Measurements from ENCODE around the gene CDS2.
"Not testable (repeated sequence)": the region's sequence is repeated elsewhere in the genome, so short reads cannot be mapped to it uniquely, and the experiment has no call there.

CDS2 gene

DNA sequence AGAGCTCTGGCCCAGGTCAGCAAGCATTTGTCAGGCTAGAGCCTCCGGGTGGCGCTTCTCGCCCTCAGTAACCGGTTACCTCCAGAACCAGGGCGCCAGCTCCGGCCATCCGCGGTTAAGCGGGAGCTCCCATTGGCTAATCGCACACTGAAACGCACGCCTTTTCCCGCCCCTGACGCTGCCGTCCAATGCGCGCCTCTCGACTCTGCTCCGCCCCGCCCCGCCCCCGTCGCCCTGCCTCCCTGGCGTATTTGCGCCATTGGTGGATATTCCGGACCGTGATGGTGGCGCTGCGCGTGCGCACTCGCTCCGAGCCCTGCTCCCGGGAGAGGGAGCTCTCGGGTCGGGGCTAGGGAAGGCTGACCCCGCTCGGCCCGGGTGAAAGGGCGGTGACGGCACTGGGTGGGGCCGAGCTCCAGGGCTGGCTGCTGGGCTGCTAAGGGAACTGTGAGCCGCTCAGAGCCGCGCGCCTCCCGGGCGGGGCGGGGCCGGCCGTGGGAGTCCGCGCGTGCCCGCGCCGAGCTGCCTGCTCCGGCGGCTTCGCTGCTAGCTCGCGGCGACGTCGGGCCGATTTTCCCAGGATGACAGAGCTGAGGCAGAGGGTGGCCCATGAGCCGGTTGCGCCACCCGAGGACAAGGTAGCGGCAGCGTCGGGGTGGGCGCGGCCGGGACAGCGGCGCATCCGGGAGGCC lies at the start of gene CDS2:
Gene CDS2, plus strand, starts transcription at position 497 of the 692 bp plus-strand sequence. Its CDS starts 85 bp downstream, at position 582.
- peak; percentile 100 for DNase-seq
- H3K27me3 Mint-ChIP-seq: no peaks in the 10 kb centered on the region
- peak within 1 kb of the TSS; percentile 87 for H3K4me3 Mint-ChIP-seq
- no peaks in the 10 kb centered on the region for H3K9me3 Mint-ChIP-seq
- peaks cover 23% of the 10 kb centered on the region for H3K36me3 Mint-ChIP-seq (ENCODE audit: low read depth)
- H3K27ac Mint-ChIP-seq: peak within 1 kb of the TSS; percentile 95
- H3K4me1 Mint-ChIP-seq (ENCODE audit: low read depth): peaks cover 38% of the 10 kb centered on the region

DNA sequence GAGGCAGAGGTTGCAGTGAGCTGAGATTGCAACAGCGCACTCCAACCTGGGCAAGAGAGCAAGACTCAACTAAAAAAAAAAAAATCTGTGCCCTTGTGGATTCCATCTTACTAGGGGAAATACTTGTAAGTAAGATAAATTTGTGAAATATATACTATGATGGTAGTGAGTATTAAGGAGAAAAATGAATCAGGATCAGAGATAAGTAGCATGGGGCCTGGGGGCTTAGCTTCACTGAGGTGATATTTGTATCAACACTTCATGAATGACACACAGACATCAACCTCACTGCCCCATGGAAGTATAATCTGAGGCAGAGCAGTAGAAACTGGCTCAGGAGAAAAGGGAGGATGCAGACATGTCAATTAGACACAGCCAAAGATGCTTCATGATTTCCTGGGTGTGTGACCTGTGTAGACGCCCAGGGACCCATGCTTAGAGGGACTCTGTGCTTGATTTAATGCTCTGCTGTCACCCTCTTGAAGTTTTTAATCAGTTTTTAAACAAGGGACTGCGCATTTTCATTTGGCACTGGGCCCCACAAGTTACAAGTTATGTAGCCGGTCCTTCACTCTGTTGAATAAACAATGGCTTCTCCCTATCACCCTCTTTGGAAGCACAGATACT lies 48.9 kb upstream of the CDS2 start:
- Mint-ChIP-seq H3K36me3 (ENCODE audit: low read depth) (no peaks in the 10 kb centered on the region), H3K4me1 (ENCODE audit: low read depth) (peaks cover 46% of the 10 kb centered on the region), H3K9me3 (no peaks in the 10 kb centered on the region), H3K27ac (peak overlapping the region; percentile 93), H3K27me3 (no peaks in the 10 kb centered on the region), H3K4me3 (peak overlapping the region; percentile 58)
- DNase-seq: peak; percentile 40

- Mint-ChIP-seq H3K9me3 (no peaks in the 10 kb centered on the region), H3K27me3 (no peaks in the 10 kb centered on the region), H3K27ac (peak overlapping the region; percentile 93), H3K4me3 (peak overlapping the region; percentile 58), H3K4me1 (ENCODE audit: low read depth) (peaks cover 46% of the 10 kb centered on the region), H3K36me3 (ENCODE audit: low read depth) (no peaks in the 10 kb centered on the region)
- DNase-seq: peak; percentile 72
These were observed 48.3 kb upstream of the CDS2 start for GRCh38 chr20:5078399-5078958.

- Mint-ChIP-seq H3K27me3 (no peaks in the 10 kb centered on the region), H3K9me3 (no peaks in the 10 kb centered on the region), H3K4me1 (ENCODE audit: low read depth) (peaks cover 44% of the 10 kb centered on the region), H3K36me3 (ENCODE audit: low read depth) (peaks cover 2% of the 10 kb centered on the region), H3K4me3 (no peak overlapping the region), H3K27ac (peak overlapping the region; percentile 86)
- no peak for DNase-seq
These were observed 46.4 kb upstream of the CDS2 start for GRCh38 chr20:5080384-5080877.

- Mint-ChIP-seq H3K9me3 (no peaks in the 10 kb centered on the region), H3K4me1 (ENCODE audit: low read depth) (peaks cover 22% of the 10 kb centered on the region), H3K36me3 (ENCODE audit: low read depth) (peaks cover 9% of the 10 kb centered on the region), H3K27me3 (no peaks in the 10 kb centered on the region), H3K27ac (peak overlapping the region; percentile 55), H3K4me3 (no peak overlapping the region)
- DNase-seq: no peak
These were observed 41.4 kb upstream of the CDS2 start for GRCh38 chr20:5085380-5085779.

- no peak overlapping the region for H3K4me3 Mint-ChIP-seq
- no peak for DNase-seq
- H3K9me3 Mint-ChIP-seq: no peaks in the 10 kb centered on the region
- peaks cover 26% of the 10 kb centered on the region for H3K36me3 Mint-ChIP-seq (ENCODE audit: low read depth)
- no peaks in the 10 kb centered on the region for H3K27me3 Mint-ChIP-seq
- peaks cover 14% of the 10 kb centered on the region for H3K4me1 Mint-ChIP-seq (ENCODE audit: low read depth)
- H3K27ac Mint-ChIP-seq: no peak overlapping the region
These were observed 38.1 kb upstream of the CDS2 start for GRCh38 chr20:5088688-5089087.

DNA sequence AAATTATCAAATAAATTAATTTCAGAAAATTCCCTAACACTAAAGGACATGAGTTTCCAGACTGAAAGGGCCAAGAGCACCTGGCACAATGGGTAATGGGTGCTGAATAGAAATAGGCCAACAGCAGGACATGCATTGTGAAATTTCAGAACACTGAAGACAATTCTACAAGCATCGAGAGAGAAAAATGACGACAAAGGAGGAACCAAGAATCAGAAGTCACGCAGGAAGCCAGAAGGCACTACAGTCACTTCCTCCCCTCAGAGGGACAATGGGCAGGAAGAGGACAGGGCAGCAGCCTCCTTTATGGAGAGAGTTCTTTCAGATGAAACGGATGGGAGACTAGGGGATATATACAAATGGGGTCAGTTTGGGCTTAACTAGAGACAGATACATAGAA lies 36.6 kb upstream of the CDS2 start:
- Mint-ChIP-seq H3K27me3 (no peaks in the 10 kb centered on the region), H3K4me3 (no peak overlapping the region), H3K4me1 (ENCODE audit: low read depth) (peaks cover 14% of the 10 kb centered on the region), H3K9me3 (no peaks in the 10 kb centered on the region), H3K36me3 (ENCODE audit: low read depth) (peaks cover 32% of the 10 kb centered on the region), H3K27ac (peak overlapping the region; percentile 60)
- no peak for DNase-seq

DNA sequence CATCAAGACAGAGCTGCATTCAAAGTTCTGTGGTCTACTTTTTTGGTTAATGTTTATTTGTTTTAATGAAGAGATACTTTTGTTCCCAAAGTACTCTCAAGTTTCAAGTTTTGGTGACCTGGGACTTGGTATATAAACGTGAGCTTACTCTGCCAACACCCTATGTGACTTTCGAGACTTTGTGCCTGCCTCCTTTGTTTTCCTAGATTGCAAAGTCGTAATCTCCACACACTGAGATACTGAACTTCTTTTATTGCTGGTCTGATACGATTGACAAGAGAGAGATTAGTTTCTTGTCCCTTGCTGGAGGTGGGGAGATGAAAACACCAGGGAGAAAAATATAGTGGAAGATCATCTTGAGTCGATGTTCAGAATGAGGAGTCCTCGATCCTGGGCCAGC lies 34.9 kb upstream of the CDS2 start:
- H3K9me3 Mint-ChIP-seq: no peaks in the 10 kb centered on the region
- H3K4me1 Mint-ChIP-seq (ENCODE audit: low read depth): peaks cover 14% of the 10 kb centered on the region
- H3K27ac Mint-ChIP-seq: peak overlapping the region; percentile 31
- no peaks in the 10 kb centered on the region for H3K27me3 Mint-ChIP-seq
- H3K4me3 Mint-ChIP-seq: no peak overlapping the region
- H3K36me3 Mint-ChIP-seq (ENCODE audit: low read depth): peaks cover 42% of the 10 kb centered on the region
- DNase-seq: no peak

DNA sequence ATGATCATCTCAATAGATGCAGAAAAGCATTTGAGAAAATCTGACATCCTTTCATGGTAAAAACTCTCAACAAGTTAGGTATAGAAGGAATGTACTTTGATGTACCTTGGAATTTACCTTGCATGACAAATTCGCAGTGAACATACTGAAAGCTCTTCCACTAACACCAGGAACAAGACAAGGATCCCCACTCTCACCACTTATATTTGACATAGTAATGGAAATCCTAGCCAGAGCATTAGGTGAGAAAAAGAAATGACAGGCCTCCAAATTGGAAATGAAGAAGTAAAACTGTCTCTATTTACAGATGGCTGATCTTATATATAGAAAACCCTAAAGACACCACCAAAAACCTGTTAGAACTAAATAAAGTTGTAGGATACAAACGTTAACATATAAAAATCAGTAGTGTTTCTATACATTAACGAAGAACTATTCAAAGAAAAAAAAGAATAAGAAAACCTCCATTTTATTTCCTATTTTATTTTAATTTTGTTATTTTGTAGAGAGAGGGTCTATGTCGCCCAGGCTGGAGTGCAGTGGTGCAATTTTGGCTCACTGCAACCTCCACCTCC lies 34.0 kb upstream of the CDS2 start:
- Mint-ChIP-seq H3K27ac (peak overlapping the region; percentile 12), H3K36me3 (ENCODE audit: low read depth) (peaks cover 46% of the 10 kb centered on the region), H3K4me3 (no peak overlapping the region), H3K4me1 (ENCODE audit: low read depth) (peaks cover 14% of the 10 kb centered on the region), H3K27me3 (no peaks in the 10 kb centered on the region), H3K9me3 (no peaks in the 10 kb centered on the region)
- no peak for DNase-seq

DNA sequence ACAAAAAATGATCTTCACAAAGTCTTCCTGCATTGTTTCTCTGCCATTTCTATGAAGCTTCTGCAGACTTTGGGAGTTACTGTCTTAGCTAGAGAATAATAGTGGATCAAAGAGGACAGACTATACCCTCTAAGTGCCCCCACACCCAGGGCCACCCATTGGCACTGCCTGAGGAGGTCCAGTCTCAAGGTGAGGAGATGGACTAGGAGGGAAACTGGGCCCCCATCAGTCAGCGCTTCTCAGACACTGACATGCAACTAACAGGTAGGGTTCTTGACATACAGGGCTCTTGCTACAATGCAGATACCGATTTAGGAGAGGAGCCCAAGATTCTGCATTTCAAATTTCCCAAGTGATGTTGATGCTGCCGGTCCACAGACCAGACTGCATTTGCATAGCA lies 31.4 kb upstream of the CDS2 start:
- H3K4me3 Mint-ChIP-seq: no peak overlapping the region
- no peak for DNase-seq
- H3K36me3 Mint-ChIP-seq (ENCODE audit: low read depth): peaks cover 68% of the 10 kb centered on the region
- H3K9me3 Mint-ChIP-seq: no peaks in the 10 kb centered on the region
- H3K27ac Mint-ChIP-seq: peak overlapping the region; percentile 70
- H3K4me1 Mint-ChIP-seq (ENCODE audit: low read depth): peaks cover 4% of the 10 kb centered on the region
- no peaks in the 10 kb centered on the region for H3K27me3 Mint-ChIP-seq

DNA sequence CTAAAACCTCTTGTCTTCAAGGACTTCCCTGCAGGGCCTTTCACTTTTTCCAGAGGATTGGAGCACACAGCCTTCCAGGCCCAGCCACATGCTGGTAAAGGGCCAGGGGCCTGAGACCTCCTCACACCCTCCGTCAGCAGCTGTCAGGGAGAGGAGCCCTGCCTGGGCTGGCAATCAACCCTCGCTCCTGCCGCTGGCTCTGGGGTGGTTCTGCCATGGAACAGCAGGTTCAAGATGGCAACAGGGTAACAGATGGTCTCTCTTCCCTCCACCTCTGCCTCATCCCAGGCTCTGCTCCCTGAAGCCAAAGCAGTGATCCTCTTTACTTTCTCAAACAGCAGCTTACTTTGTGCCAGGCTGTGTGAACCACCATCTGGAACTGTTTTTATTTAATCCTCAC lies 30.9 kb upstream of the CDS2 start:
- DNase-seq: no peak
- Mint-ChIP-seq H3K27ac (peak overlapping the region; percentile 29), H3K4me3 (no peak overlapping the region), H3K4me1 (ENCODE audit: low read depth) (peaks cover 4% of the 10 kb centered on the region), H3K27me3 (no peaks in the 10 kb centered on the region), H3K9me3 (no peaks in the 10 kb centered on the region), H3K36me3 (ENCODE audit: low read depth) (peaks cover 70% of the 10 kb centered on the region)

- H3K9me3 Mint-ChIP-seq: no peaks in the 10 kb centered on the region
- H3K27ac Mint-ChIP-seq: peak overlapping the region; percentile 29
- no peak for DNase-seq
- no peaks in the 10 kb centered on the region for H3K27me3 Mint-ChIP-seq
- H3K4me1 Mint-ChIP-seq (ENCODE audit: low read depth): peaks cover 6% of the 10 kb centered on the region
- no peak overlapping the region for H3K4me3 Mint-ChIP-seq
- peaks cover 75% of the 10 kb centered on the region for H3K36me3 Mint-ChIP-seq (ENCODE audit: low read depth)
These were observed 30.3 kb upstream of the CDS2 start for GRCh38 chr20:5096463-5096862.

- not testable (repeated sequence) for H3K27me3 Mint-ChIP-seq, H3K9me3 Mint-ChIP-seq, H3K4me3 Mint-ChIP-seq, H3K27ac Mint-ChIP-seq, DNase-seq
- peaks cover 87% of the 10 kb centered on the region for H3K36me3 Mint-ChIP-seq (ENCODE audit: low read depth)
- H3K4me1 Mint-ChIP-seq (ENCODE audit: low read depth): peaks cover 13% of the 10 kb centered on the region
These were observed 27.8 kb upstream of the CDS2 start for GRCh38 chr20:5099009-5099408.

DNA sequence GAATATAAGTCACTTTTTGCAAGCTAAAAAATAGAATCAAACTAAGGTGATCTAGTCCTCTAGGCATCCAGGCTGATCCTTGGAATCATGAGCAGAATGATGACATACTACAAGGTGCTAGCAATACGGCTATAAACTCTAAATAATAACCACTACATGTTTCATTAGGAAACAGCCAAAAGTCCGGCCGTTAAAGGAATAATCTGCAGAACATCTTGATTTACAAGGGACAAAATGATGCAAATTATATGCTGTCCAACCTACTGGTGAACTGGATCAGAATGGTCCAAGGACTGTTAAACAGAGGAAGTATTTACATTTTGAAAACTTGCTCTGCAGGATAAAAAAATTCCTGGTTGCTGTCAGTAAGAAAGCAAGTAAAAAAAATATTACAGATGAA lies 26.9 kb upstream of the CDS2 start:
- H3K4me3 Mint-ChIP-seq, H3K27me3 Mint-ChIP-seq, H3K27ac Mint-ChIP-seq, DNase-seq, H3K9me3 Mint-ChIP-seq: not testable (repeated sequence)
- peaks cover 17% of the 10 kb centered on the region for H3K4me1 Mint-ChIP-seq (ENCODE audit: low read depth)
- peaks cover 91% of the 10 kb centered on the region for H3K36me3 Mint-ChIP-seq (ENCODE audit: low read depth)
